Fibroblast of lung (primary cell): Measurements from ENCODE around the gene PNLDC1. TPM values are rescaled to one million over a fixed set of nuclear protein-coding genes. Genes with fewer than 3 reads are reported as not detected.

Source experiments
- DNase-seq, 2 donors: peaks; one replicate each; pipeline versions ENCODE4 v3.0.0 to v3.0.0-alpha.2; 2010; ENCODE audit warnings: low read depth in 2 of 2
- H2AFZ ChIP-seq: 2 replicates; pipeline ENCODE4 v1.5.1; 2012; ENCODE audit warnings: low read length, control low read depth, inconsistent platforms
- H3K27ac ChIP-seq: 2 replicates; pipeline ENCODE4 v1.5.1; 2011; ENCODE audit warnings: low read length, control low read depth; ENCODE audit not compliant: insufficient read depth
- H3K27me3 ChIP-seq: 2 replicates; pipeline ENCODE4 v1.5.1; 2011; ENCODE audit warnings: mild to moderate bottlenecking, low read length; ENCODE audit not compliant: control insufficient read depth, insufficient read depth
- H3K36me3 ChIP-seq: 2 replicates; pipeline ENCODE4 v1.5.1; 2011; ENCODE audit warnings: low read length; ENCODE audit not compliant: control insufficient read depth, insufficient read depth
- H3K4me1 ChIP-seq: 2 replicates; pipeline ENCODE4 v1.5.1; 2011; ENCODE audit warnings: low read length; ENCODE audit not compliant: control insufficient read depth, insufficient read depth; ENCODE audit errors: extremely low read depth
- H3K4me2 ChIP-seq: 2 replicates; pipeline ENCODE4 v1.5.1; 2011; ENCODE audit warnings: low read length, control low read depth; ENCODE audit not compliant: insufficient read depth; ENCODE audit errors: extremely low read depth
- H3K4me3 ChIP-seq, 4 experiments: fragments of 200-600 bp in 1 of 4; sonication (generic) in 1 of 4; replicated peaks in 1 of 4; 2 replicates each; pipeline ENCODE4 v1.5.1; 2011 to 2016; ENCODE audit warnings: low read length in 4 of 4, low read depth in 3 of 4, mild to moderate bottlenecking in 3 of 4, control low read depth in 2 of 4, inconsistent platforms in 1 of 4, mixed read lengths in 1 of 4; ENCODE audit not compliant: insufficient read depth in 1 of 4; ENCODE audit errors: control extremely low read depth in 1 of 4
- H3K79me2 ChIP-seq: 2 replicates; pipeline ENCODE4 v1.5.1; 2012; ENCODE audit warnings: mild to moderate bottlenecking, low read length, inconsistent platforms; ENCODE audit not compliant: control insufficient read depth, insufficient read depth
- H3K9ac ChIP-seq: 2 replicates; pipeline ENCODE4 v1.5.1; 2011; ENCODE audit warnings: mild to moderate bottlenecking, low read length, control low read depth; ENCODE audit not compliant: insufficient read depth
- H3K9me3 ChIP-seq: 2 replicates; pipeline ENCODE4 v1.5.1; 2012; ENCODE audit warnings: low read depth, low read length; ENCODE audit not compliant: control insufficient read depth, insufficient read depth
- H4K20me1 ChIP-seq: 2 replicates; pipeline ENCODE4 v1.5.1; 2011; ENCODE audit warnings: low read length; ENCODE audit not compliant: control insufficient read depth, insufficient read depth; ENCODE audit errors: extremely low read depth
- CTCF ChIP-seq, 2 donors: IDR thresholded peaks in 1 of 2; conservative IDR thresholded peaks in 1 of 2; 1 replicate in 1 of 2; 2 replicates in 1 of 2; pipeline ENCODE4 v1.5.1; 2011 to 2012; ENCODE audit warnings: low read length in 2 of 2, control low read depth in 1 of 2, inconsistent platforms in 1 of 2, low read depth in 1 of 2, mild to moderate bottlenecking in 1 of 2
- EZH2 ChIP-seq: IDR thresholded peaks from 2 replicates; pipeline ENCODE4 v1.5.1; 2012; ENCODE audit warnings: low read length, control low read depth, mild to moderate bottlenecking; ENCODE audit errors: missing control alignments
- polyA plus RNA-seq, 2 donors: library from polyadenylated mRNA; depleted of rRNA in 1 of 2; stranded (reverse) in 1 of 2; unstranded in 1 of 2; fragments of >200 nt; gene quantifications; 2 replicates each; pipeline ENCODE4 v1.2.1, GENCODE V29; 2011 to 2012; ENCODE audit warnings: missing spikeins in 1 of 2
- total RNA-seq: library from RNA; depleted of rRNA; stranded (reverse); fragments of >200 nt; gene quantifications from 2 replicates; pipeline ENCODE4 v1.2.1, GENCODE V29; 2014

PNLDC1 gene
- total and polyA plus RNA-seq, 2 donors (not counting 1 experiment from before 2014, with no cell fraction given), result not detected

DNA sequence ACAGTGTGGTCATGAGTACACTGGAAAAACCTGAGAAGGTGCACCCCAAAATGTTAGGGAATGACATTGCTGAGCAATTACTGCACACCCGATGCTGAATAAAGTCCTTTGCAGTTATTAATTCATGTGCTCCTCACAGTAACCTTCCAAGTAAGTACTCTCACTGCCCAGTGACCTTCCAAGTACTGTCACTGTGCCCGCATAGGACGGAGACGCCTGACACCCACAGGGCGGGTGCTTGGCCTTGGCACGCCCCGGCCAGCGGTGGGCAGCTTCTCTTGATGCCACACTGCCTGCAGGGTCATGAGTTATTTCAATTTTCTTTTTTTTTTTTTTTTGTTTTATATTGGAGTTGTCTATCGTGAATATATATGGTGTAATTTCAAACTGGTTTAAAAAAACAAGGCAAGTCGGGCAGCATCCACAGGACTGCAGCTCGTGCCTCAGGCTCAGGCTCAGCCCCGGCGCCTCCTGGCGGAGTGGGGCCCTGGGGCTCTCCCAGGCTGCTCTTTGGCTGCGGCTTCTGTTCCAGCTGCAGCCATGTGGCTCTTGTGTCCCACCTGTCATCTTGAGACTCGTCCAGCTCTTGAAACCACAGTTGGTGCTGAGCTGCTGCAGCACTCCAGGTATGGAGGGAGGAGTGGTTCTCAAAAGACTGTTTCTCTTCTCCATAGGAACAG lies 27.0 kb downstream of the PNLDC1 start:
- no peak for TF ChIP-seq CTCF (conservative IDR thresholded peaks at IDR 0.05 in 1 of 2, IDR thresholded peaks at IDR 0.05 in 1 of 2; ENCODE audit: low read depth in 1 of 2, low read length in 2 of 2)
- no peak for TF ChIP-seq EZH2
- no peaks in the 10 kb centered on the region for H4K20me1 ChIP-seq
- no peak overlapping the region for H3K4me3 ChIP-seq
- H3K4me1 ChIP-seq, result no peaks in the 10 kb centered on the region
- H3K27ac ChIP-seq, result no peak overlapping the region
- H3K36me3 ChIP-seq, result no peaks in the 10 kb centered on the region
- no peak overlapping the region for H3K4me2 ChIP-seq
- no peaks in the 10 kb centered on the region for H3K79me2 ChIP-seq
- no peak overlapping the region for H3K9ac ChIP-seq
- H2AFZ ChIP-seq, result no peak overlapping the region
- DNase-seq, result no peak
- H3K9me3 ChIP-seq, result no peaks in the 10 kb centered on the region
- H3K27me3 ChIP-seq, result no peaks in the 10 kb centered on the region

GRCh38 chr6:159828074-159828473 lies 28.0 kb downstream of the PNLDC1 start:
- peak in 1 of 2 donors; percentile 23 for DNase-seq

GRCh38 chr6:159829526-159829925 lies 29.4 kb downstream of the PNLDC1 start:
- H2AFZ ChIP-seq, result no peak overlapping the region
- no peaks in the 10 kb centered on the region for H3K4me1 ChIP-seq
- H3K9me3 ChIP-seq, result no peaks in the 10 kb centered on the region
- no peak overlapping the region for H3K9ac ChIP-seq
- H3K27me3 ChIP-seq, result no peaks in the 10 kb centered on the region
- no peak for DNase-seq
- H3K4me2 ChIP-seq, result no peak overlapping the region
- no peaks in the 10 kb centered on the region for H3K36me3 ChIP-seq
- H3K79me2 ChIP-seq, result no peaks in the 10 kb centered on the region
- no peaks in the 10 kb centered on the region for H4K20me1 ChIP-seq
- TF ChIP-seq CTCF (conservative IDR thresholded peaks at IDR 0.05 in 1 of 2, IDR thresholded peaks at IDR 0.05 in 1 of 2; ENCODE audit: low read depth in 1 of 2, low read length in 2 of 2) (no peak), EZH2 (no peak)
- no peak overlapping the region for H3K4me3 ChIP-seq
- H3K27ac ChIP-seq, result no peak overlapping the region

More at GRCh38 chr6:159828074-159828473, 28.0 kb downstream of the PNLDC1 start:
- no peak overlapping the region for H3K4me2 ChIP-seq
- H3K9ac ChIP-seq, result no peak overlapping the region
- H3K4me1 ChIP-seq, result no peaks in the 10 kb centered on the region
- H2AFZ ChIP-seq, result no peak overlapping the region
- H3K36me3 ChIP-seq, result no peaks in the 10 kb centered on the region
- no peak overlapping the region for H3K27ac ChIP-seq
- no peak for TF ChIP-seq EZH2
- TF ChIP-seq CTCF (conservative IDR thresholded peaks at IDR 0.05 in 1 of 2, IDR thresholded peaks at IDR 0.05 in 1 of 2; ENCODE audit: low read depth in 1 of 2, low read length in 2 of 2), result no peak
- no peaks in the 10 kb centered on the region for H3K79me2 ChIP-seq
- no peaks in the 10 kb centered on the region for H4K20me1 ChIP-seq
- no peaks in the 10 kb centered on the region for H3K9me3 ChIP-seq
- H3K27me3 ChIP-seq, result no peaks in the 10 kb centered on the region
- no peak overlapping the region for H3K4me3 ChIP-seq
